Activated naive CD8-positive, alpha-beta T cell treated with anti-CD3 and anti-CD28 coated beads, Interleukin-2, amount 10 ng/mL, durations not matched to agents 7 days and 5 days (primary cell): ENCODE results near the gene PPP2R5E. TPM values are rescaled to one million over a fixed set of nuclear protein-coding genes. Genes with fewer than 3 reads are reported as not detected.
A peak's percentile ranks its signal among the peaks of the same experiment; 100 is the strongest.

Source experiments
- ATAC-seq: fragments of 150-1000 bp; cut with Tn5 transposase; one replicate; pipeline ENCODE4 v1.10.0; 2021; ENCODE audit warnings: low read depth, moderate library complexity
- POLR2A ChIA-PET: fragments of 350-600 bp; sonication (Branson Sonifier 250); formaldehyde crosslinking; loops from one replicate; lab custom pipeline; 2021; ENCODE audit warnings: antibody characterized with exemption; lab: Charles Lee
- DNase-seq: peaks from one replicate; pipeline ENCODE4 v3.0.0; 2021
- H3K27ac Mint-ChIP-seq: one replicate; pipeline ENCODE4 v1.8.0; 2022; ENCODE audit warnings: mild to moderate bottlenecking, mixed read lengths
- H3K27me3 Mint-ChIP-seq: one replicate; pipeline ENCODE4 v1.8.0; 2022; ENCODE audit warnings: mild to moderate bottlenecking, moderate library complexity, mixed read lengths
- H3K36me3 Mint-ChIP-seq: one replicate; pipeline ENCODE4 v1.8.0; 2021; ENCODE audit warnings: mild to moderate bottlenecking, mixed read lengths
- H3K4me1 Mint-ChIP-seq: one replicate; pipeline ENCODE4 v1.8.0; 2021; ENCODE audit warnings: mixed read lengths
- H3K4me3 Mint-ChIP-seq: one replicate; pipeline ENCODE4 v1.8.0; 2022; ENCODE audit warnings: mild to moderate bottlenecking, moderate library complexity, mixed read lengths
- H3K9me3 Mint-ChIP-seq: one replicate; pipeline ENCODE4 v1.8.0; 2021; ENCODE audit warnings: mixed read lengths
- total RNA-seq, 2 experiments: library from RNA; stranded (reverse); gene quantifications; one replicate each; pipeline ENCODE4 v1.2.3, GENCODE V29; 2021

The PPP2R5E gene
- total RNA-seq, 2 experiments from 2014 or later, result 46.5 to 48.4 TPM

DNA sequence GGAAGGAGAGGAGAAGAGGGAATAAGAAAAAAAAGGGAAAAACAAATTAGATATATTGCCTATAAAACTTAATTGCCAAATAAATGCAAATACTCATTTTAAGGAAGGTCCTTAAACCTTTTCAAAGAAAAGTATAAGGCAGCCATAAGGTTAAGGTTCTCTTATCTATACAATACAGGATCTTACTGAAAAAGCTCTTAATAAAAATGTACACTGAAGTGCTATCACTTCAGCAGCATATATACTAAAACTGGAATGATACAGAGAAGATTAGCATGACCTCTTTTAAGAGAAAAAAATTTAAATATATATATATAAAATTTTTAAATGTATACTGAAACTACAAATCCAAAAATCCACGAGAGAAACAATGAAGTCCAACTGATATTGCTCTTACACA, 65.6 kb downstream of the PPP2R5E start:
- peaks cover 37% of the 10 kb centered on the region for H3K4me1 Mint-ChIP-seq

DNA sequence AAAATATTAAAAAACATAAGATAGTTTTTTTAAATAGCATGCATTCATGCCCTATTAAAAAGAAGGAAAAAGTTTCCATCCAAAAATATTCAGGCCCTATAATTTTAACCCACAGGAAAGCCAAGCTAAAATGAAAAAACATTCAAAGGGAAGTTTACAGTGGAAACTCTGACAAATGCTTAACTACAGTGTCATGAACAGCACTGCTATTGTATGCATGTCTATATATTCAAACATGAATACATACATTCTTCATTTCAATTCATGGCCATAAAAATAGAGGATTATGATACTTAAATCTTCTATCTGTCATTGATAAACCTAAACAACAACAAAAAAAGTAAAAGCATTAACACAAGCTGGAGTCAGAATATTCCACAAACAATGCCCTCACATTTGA, 67.4 kb downstream of the PPP2R5E start:
- POLR2A ChIA-PET, result interaction anchor here (0.7 kb wide), 1 partner anchor 67 kb away, joined by 3 read pairs; the partner anchor contains the start of gene PPP2R5E
- peaks cover 44% of the 10 kb centered on the region for H3K4me1 Mint-ChIP-seq
- DNase-seq (no peak), ATAC-seq (no peak)
- no peak overlapping the region for H3K4me3 Mint-ChIP-seq
- H3K9me3 Mint-ChIP-seq, result no peaks in the 10 kb centered on the region
- no peaks in the 10 kb centered on the region for H3K27me3 Mint-ChIP-seq
- H3K27ac Mint-ChIP-seq, result no peak overlapping the region
- peaks cover 4% of the 10 kb centered on the region for H3K36me3 Mint-ChIP-seq

More for the DNA sequence above, 65.6 kb downstream of the PPP2R5E start:
- peak overlapping the region; percentile 83 for H3K4me3 Mint-ChIP-seq
- no peak for ATAC-seq
- peaks cover 3% of the 10 kb centered on the region for H3K36me3 Mint-ChIP-seq
- POLR2A ChIA-PET, result interaction anchor here (0.6 to 1.6 kb wide), 3 partner anchors 37 to 742 kb away, joined by 3 to 4 read pairs (median 4); partner anchors contain the start of gene PPP2R5E
- no peak for DNase-seq
- H3K27ac Mint-ChIP-seq, result peak overlapping the region; percentile 97
- no peaks in the 10 kb centered on the region for H3K9me3 Mint-ChIP-seq
- no peaks in the 10 kb centered on the region for H3K27me3 Mint-ChIP-seq

DNA sequence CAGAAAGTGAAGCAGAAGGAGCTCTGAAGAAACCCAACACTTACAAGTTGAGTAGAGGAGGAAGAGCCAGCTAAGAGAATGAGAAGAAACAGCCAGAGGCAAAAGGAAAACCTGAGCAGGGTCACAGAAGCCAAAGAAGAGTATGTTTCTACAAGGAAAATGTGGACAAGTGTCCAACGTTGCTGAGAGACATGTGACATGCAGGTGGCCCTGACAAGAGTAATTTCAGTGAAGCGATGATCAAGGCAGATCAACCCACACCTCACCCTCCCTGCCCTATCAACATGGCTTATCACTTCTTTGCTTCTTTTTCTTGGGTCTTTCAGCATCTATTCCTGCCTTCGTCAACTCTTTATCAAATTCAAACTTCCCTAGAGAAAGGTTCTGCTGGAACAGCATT, 68.3 kb downstream of the PPP2R5E start:
- POLR2A ChIA-PET, result no interaction called here
- ATAC-seq, result no peak
- no peak overlapping the region for H3K27ac Mint-ChIP-seq
- no peak overlapping the region for H3K4me3 Mint-ChIP-seq
- no peaks in the 10 kb centered on the region for H3K9me3 Mint-ChIP-seq
- H3K4me1 Mint-ChIP-seq, result peaks cover 42% of the 10 kb centered on the region
- H3K36me3 Mint-ChIP-seq, result peaks cover 1% of the 10 kb centered on the region
- no peak for DNase-seq
- H3K27me3 Mint-ChIP-seq, result no peaks in the 10 kb centered on the region

DNA sequence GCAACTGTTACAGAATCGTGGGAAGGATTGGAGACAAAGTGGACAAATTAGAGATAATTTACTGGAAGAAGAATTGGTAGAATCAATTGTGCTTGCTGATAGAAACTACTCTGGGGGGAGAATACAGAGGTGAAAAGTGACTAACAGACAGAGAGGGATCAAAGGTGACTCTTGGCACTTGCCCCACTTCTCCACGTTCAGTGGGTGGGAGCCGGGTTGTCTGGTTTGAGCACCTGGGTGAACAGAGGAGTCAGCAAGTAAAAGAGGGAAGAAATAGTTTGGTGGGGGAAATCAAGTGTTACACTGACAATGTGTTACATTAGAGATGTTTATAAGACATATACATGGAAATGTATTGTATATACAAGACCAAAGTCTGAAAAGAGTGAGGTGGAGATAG, 69.1 kb downstream of the PPP2R5E start:
- ATAC-seq (no peak), DNase-seq (no peak)
- H3K4me1 Mint-ChIP-seq, result peaks cover 38% of the 10 kb centered on the region
- no peaks in the 10 kb centered on the region for H3K27me3 Mint-ChIP-seq
- H3K27ac Mint-ChIP-seq, result no peak overlapping the region
- POLR2A ChIA-PET, result no interaction called here
- H3K36me3 Mint-ChIP-seq, result peaks cover 1% of the 10 kb centered on the region
- no peak overlapping the region for H3K4me3 Mint-ChIP-seq
- H3K9me3 Mint-ChIP-seq, result no peaks in the 10 kb centered on the region

DNA sequence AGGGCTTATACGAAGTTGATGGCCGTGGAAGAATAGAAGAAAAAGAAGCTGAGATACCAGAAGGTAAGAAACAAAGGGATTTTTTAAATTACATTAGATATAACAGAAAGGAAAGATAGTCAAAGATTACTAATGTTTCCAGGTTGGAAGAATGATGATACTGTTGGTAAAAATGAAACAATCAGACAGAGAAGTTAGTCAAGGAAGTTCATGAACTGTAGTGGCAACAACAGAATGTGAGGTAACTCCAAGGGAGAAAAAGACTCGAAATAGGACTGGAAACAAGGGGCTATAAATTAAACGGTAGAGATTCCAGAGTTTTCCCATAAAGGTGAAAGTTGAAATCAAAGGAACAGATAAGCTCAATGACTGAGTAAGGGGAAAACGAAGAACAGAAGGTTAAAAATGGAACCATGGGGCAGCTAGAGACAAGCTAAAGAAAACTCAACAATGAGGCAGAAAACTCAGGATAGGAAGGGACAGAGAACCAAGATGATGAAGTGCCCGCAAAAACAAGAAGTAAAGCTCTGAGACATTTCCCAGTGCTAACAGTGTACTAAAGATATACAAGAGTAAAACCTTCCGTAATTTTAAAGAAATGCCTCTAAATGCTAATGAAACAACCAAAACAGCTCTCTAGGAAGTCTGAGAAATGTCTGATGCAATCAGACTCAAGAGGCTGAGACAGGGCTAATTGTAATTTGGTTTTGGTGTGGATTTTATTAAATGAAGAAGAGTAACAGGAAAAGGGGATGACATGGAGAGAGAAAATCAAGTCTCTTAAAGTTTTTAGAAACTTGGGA, 70.0 kb downstream of the PPP2R5E start:
- H3K27me3 Mint-ChIP-seq, result no peaks in the 10 kb centered on the region

DNA sequence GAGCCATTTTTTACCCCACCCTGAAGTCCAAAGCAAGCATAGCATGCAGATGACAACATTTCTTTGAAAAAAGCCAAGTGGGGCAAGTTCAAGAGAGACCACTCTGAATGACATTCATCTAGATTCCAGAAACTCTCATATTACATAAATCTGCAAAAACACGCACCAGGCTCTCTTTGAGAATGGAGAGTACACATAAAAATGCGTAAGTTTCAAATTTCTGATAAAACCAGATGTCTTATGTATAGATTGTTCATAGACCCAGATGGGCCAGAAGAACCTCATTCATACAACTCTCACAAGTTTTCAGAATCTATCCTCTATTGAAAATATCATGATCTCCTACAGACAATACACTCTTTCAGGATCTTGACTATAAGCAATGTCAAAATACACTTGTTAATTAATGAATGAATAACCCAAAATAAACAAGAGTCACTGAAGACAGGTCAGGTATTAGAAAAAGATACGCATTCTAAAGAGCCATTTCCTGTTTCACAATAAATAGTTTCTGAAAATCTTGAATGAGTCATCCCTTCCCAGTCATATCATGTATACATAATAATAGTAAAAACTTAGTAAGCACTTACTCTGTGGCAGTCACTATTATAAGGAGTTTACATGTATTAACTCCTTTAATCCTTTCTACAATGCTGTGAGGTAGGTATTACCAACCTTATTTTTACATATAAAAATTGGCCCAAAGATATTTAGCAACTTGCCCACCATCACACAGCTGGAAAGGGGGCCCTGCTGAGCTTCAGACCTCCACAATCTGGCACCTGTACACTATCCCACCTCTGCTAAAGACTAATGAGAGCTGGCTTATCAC, 72.0 kb downstream of the PPP2R5E start:
- no peaks in the 10 kb centered on the region for H3K27me3 Mint-ChIP-seq
- DNase-seq, result no peak
- POLR2A ChIA-PET, result no interaction called here
- ATAC-seq, result peak; percentile 80
- H3K27ac Mint-ChIP-seq, result peak overlapping the region; percentile 58
- peak overlapping the region; percentile 45 for H3K4me3 Mint-ChIP-seq
- H3K9me3 Mint-ChIP-seq, result no peaks in the 10 kb centered on the region
- H3K4me1 Mint-ChIP-seq, result peaks cover 34% of the 10 kb centered on the region
- H3K36me3 Mint-ChIP-seq, result peaks cover 1% of the 10 kb centered on the region

More for the DNA sequence above, 70.0 kb downstream of the PPP2R5E start:
- POLR2A ChIA-PET, result no interaction called here
- peaks cover 38% of the 10 kb centered on the region for H3K4me1 Mint-ChIP-seq
- no peak overlapping the region for H3K4me3 Mint-ChIP-seq
- peaks cover 1% of the 10 kb centered on the region for H3K36me3 Mint-ChIP-seq
- H3K27ac Mint-ChIP-seq, result no peak overlapping the region
- ATAC-seq (no peak), DNase-seq (no peak)
- no peaks in the 10 kb centered on the region for H3K9me3 Mint-ChIP-seq

DNA sequence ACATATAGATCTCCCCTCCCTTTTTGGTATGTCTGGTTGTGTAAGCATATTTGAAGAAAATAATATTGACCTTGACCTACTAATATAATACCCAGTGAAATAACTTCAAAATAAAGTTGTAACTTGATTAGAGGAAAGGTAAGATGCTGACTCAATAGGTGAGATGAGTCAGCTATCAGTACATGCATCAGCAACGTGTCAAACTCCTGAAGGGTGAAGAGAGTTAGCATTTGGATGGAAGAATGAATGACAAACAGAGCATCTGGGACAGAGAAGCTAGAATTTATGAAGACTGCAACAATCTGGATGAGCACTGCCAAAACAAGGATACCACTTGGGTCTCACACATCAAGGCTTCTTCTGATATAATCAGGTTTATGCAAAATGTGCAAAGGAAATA, 74.9 kb downstream of the PPP2R5E start:
- DNase-seq, result no peak
- Mint-ChIP-seq H3K27me3 (no peaks in the 10 kb centered on the region), H3K4me1 (peaks cover 24% of the 10 kb centered on the region), H3K36me3 (peaks cover 7% of the 10 kb centered on the region), H3K9me3 (no peaks in the 10 kb centered on the region), H3K4me3 (no peak overlapping the region), H3K27ac (no peak overlapping the region)
- POLR2A ChIA-PET, result no interaction called here
- ATAC-seq, result no peak

DNA sequence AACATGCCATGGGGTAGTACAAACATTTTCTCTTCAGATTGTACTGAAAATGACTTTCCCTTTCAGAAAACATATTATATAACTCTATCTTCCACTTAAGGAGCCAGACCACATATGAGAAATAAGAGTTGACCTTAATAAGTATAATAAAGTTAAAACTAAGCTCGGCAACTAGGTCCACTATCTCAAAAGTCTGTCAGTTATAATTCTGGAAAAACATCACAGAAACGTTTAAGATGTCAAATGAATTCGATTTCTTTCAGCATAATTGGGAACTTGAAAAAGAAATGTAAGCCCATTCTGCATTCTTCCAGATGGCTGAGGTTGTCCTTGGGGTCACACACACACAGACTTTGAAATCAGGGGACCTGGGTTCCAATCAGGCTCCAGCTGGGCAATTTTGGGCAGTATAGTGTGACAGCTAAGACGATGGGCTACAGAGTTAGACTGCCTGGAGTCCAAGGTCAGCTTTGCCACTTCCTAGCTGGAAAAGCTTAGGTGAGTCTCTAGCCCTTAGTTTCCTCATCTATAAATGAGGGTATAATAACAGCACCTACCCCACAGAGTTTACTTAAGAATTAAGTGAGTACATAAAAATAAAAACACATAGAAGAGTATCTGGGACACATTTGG, 75.6 kb downstream of the PPP2R5E start:
- Mint-ChIP-seq H3K4me3 (no peak overlapping the region), H3K9me3 (no peaks in the 10 kb centered on the region), H3K27me3 (no peaks in the 10 kb centered on the region), H3K4me1 (peaks cover 24% of the 10 kb centered on the region), H3K27ac (no peak overlapping the region), H3K36me3 (peaks cover 7% of the 10 kb centered on the region)
- POLR2A ChIA-PET, result no interaction called here
- ATAC-seq, result no peak
- DNase-seq, result no peak

DNA sequence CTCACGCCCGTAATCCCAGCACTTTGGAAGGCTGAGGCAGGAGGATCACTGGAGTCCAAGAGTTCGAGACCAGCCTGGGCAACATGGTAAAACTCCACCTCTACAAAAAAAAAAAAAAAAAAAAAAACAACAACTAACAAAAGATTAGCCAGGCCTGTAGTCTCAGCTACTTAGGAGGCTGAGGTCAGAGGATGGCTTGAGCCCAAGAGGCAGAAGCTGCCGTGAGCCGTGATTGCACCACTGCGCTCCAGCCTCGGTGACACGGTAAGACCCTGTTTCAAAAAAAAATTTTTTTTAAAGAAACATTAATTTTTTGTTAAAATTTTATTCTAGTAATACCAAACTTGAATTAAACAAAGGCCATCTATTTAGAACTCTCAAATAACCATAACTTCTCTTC, 77.8 kb downstream of the PPP2R5E start:
- Mint-ChIP-seq H3K9me3 (no peaks in the 10 kb centered on the region), H3K4me3 (no peak overlapping the region), H3K4me1 (peaks cover 17% of the 10 kb centered on the region), H3K27me3 (no peaks in the 10 kb centered on the region), H3K36me3 (peaks cover 8% of the 10 kb centered on the region), H3K27ac (no peak overlapping the region)
- no peak for ATAC-seq
- DNase-seq, result no peak
- POLR2A ChIA-PET, result no interaction called here

DNA sequence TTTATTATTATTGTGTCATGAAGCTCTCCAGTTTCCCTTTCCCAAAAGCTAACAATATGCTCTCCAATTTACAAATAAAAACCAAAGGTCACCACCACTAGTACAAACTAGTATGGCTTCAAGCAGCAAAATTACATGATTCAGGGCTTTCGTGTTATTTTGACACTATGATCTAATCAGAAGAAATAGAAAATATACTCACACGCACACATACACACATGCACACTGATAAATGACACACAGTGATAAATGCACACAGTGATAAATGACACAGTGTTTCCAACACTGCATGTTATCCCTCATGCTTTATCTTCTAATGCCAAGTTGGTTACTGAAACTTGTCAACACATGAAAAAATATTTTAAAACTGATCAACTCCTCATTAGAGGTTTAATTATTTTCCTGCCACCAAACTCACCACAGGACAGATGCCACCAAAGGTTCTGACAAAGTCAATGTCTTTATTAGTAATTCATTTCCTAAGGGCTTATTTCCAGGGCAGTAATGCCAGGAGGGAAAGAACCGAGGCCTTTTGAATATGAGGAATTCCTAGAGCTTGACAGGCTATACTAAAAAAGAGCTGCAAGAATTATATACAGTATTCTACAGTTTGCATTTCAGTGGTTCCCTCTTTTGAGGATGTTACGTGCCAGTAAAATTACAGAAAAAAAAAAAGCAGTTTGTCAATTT, 82.4 kb downstream of the PPP2R5E start:
- no peak overlapping the region for H3K27ac Mint-ChIP-seq
- H3K27me3 Mint-ChIP-seq, result no peaks in the 10 kb centered on the region
- DNase-seq (no peak), ATAC-seq (no peak)
- H3K9me3 Mint-ChIP-seq, result no peaks in the 10 kb centered on the region
- H3K4me1 Mint-ChIP-seq, result peaks cover 7% of the 10 kb centered on the region
- peaks cover 13% of the 10 kb centered on the region for H3K36me3 Mint-ChIP-seq
- H3K4me3 Mint-ChIP-seq, result no peak overlapping the region
- POLR2A ChIA-PET, result interaction anchor here (0.6 kb wide), 1 partner anchor 156 kb away, joined by 3 read pairs; no protein-coding TSS in a partner anchor

DNA sequence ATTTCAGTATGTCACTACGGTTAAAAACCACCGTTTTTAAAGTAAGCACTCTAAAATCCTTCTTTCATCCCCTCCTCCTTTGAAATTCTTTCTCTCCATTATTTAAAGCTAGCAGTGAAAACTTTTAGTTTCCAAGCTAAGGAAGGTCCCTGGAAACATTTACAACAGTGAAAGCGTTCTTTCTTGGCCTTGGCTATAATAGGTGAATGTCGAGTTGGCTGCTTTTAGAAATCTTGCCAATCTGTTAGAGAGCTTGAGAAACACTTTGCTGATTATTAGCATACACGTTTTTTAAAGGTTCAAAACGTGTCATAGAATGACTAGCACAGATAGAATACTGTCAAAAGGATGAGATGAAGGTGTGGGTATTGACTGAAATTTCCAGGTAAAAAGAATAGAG, 83.4 kb downstream of the PPP2R5E start:
- no peak overlapping the region for H3K27ac Mint-ChIP-seq
- DNase-seq, result no peak
- no peak for ATAC-seq
- no peaks in the 10 kb centered on the region for H3K27me3 Mint-ChIP-seq
- no peaks in the 10 kb centered on the region for H3K9me3 Mint-ChIP-seq
- peaks cover 13% of the 10 kb centered on the region for H3K36me3 Mint-ChIP-seq
- H3K4me1 Mint-ChIP-seq, result peaks cover 12% of the 10 kb centered on the region
- POLR2A ChIA-PET, result no interaction called here
- no peak overlapping the region for H3K4me3 Mint-ChIP-seq

DNA sequence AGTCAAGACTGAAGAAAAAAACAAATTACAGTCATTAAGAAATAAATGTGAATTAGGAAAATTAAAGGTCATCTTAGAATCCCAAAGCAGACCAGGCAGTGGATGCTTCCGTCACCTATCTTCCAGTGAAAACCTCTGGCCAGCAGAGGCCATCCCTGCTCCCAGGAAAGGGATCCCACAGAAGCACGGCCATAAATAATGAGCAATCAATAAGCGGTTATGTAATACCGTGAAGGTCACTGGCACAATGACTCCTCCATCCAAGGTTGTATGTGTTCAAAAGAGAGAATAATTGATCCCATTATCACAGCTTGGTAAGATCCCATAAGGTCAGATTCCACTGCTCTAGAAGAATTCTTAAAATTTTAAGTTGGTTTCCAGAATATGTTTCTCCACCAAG, 85.7 kb downstream of the PPP2R5E start:
- ATAC-seq, result no peak
- Mint-ChIP-seq H3K27ac (no peak overlapping the region), H3K36me3 (peaks cover 16% of the 10 kb centered on the region), H3K27me3 (no peaks in the 10 kb centered on the region), H3K4me3 (no peak overlapping the region), H3K9me3 (no peaks in the 10 kb centered on the region), H3K4me1 (peaks cover 10% of the 10 kb centered on the region)
- POLR2A ChIA-PET, result no interaction called here
- no peak for DNase-seq
